Mesenchymal stem cell (in vitro differentiated cells and primary cell): Measurements from ENCODE around the gene TP53I13.

ENCODE experiments used
- DNase-seq: peaks from one replicate; pipeline ENCODE4 v3.0.0-alpha.2; 2013
- H2AFZ ChIP-seq: one replicate; pipeline ENCODE4 v1.6.1; 2013; ENCODE audit warnings: low read depth, mild to moderate bottlenecking, control low read depth, inconsistent platforms, low read length, moderate library complexity
- H2AK5ac ChIP-seq: 2 replicates; pipeline ENCODE4 v1.6.1; 2013; ENCODE audit warnings: low read length, moderate library complexity, mild to moderate bottlenecking, inconsistent platforms; ENCODE audit not compliant: severe bottlenecking
- H2BK120ac ChIP-seq: one replicate; pipeline ENCODE4 v1.6.1; 2013; ENCODE audit warnings: low read depth, mild to moderate bottlenecking, inconsistent platforms, low read length, moderate library complexity
- H2BK12ac ChIP-seq, 2 experiments: one replicate each; pipeline ENCODE4 v1.6.1; 2013; ENCODE audit warnings: inconsistent platforms in 2 of 2, low read length in 2 of 2, mild to moderate bottlenecking in 2 of 2, moderate library complexity in 2 of 2, control low read depth in 1 of 2
- H2BK15ac ChIP-seq: one replicate; pipeline ENCODE4 v1.6.1; 2013; ENCODE audit warnings: mild to moderate bottlenecking, low read depth, inconsistent platforms; ENCODE audit not compliant: poor library complexity, severe bottlenecking
- H2BK5ac ChIP-seq: 2 replicates; pipeline ENCODE4 v1.6.1; 2013; ENCODE audit warnings: low read depth, mild to moderate bottlenecking, low read length, control low read depth, inconsistent platforms; ENCODE audit not compliant: poor library complexity, severe bottlenecking
- H3K14ac ChIP-seq, 2 experiments: one replicate each; pipeline ENCODE4 v1.6.1; 2013; ENCODE audit warnings: inconsistent platforms in 2 of 2, low read length in 2 of 2, control low read depth in 1 of 2, mild to moderate bottlenecking in 1 of 2, moderate library complexity in 1 of 2
- H3K18ac ChIP-seq, 2 experiments: one replicate each; pipeline ENCODE4 v1.6.1; 2013; ENCODE audit warnings: inconsistent platforms in 2 of 2, low read length in 2 of 2, control low read depth in 1 of 2, low read depth in 1 of 2, mild to moderate bottlenecking in 1 of 2
- H3K23ac ChIP-seq, 2 experiments: one replicate each; pipeline ENCODE4 v1.6.1; 2013; ENCODE audit warnings: inconsistent platforms in 2 of 2, low read length in 2 of 2, mild to moderate bottlenecking in 2 of 2, moderate library complexity in 2 of 2, control low read depth in 1 of 2
- H3K27ac ChIP-seq: 2 replicates; pipeline ENCODE4 v1.5.1; 2013; ENCODE audit warnings: mild to moderate bottlenecking, moderate library complexity, low read length, control low read depth, inconsistent platforms; ENCODE audit not compliant: poor library complexity, severe bottlenecking
- H3K27me3 ChIP-seq, 2 experiments: 2 replicates each; pipeline versions ENCODE4 v1.6.1 to v1.7.0; 2013; ENCODE audit warnings: low read length in 2 of 2, mild to moderate bottlenecking in 2 of 2, moderate library complexity in 2 of 2, control low read depth in 1 of 2, inconsistent platforms in 1 of 2; ENCODE audit not compliant: control insufficient read depth in 1 of 2, insufficient read depth in 1 of 2
- H3K36me3 ChIP-seq, 2 experiments: 2 replicates each; pipeline versions ENCODE4 v1.6.1 to v1.7.0; 2013; ENCODE audit warnings: low read length in 2 of 2, control low read depth in 1 of 2, inconsistent platforms in 1 of 2, low read depth in 1 of 2, mild to moderate bottlenecking in 1 of 2; ENCODE audit not compliant: insufficient read depth in 2 of 2, control insufficient read depth in 1 of 2
- H3K4ac ChIP-seq, 2 experiments: one replicate each; pipeline ENCODE4 v1.6.1; 2013; ENCODE audit warnings: inconsistent platforms in 2 of 2, low read length in 2 of 2, mild to moderate bottlenecking in 2 of 2, moderate library complexity in 2 of 2, control low read depth in 1 of 2, low read depth in 1 of 2
- H3K4me1 ChIP-seq: 2 replicates; pipeline ENCODE4 v1.6.1; 2013; ENCODE audit warnings: low read depth, low read length, control low read depth; ENCODE audit not compliant: control insufficient read depth, insufficient read depth
- H3K4me2 ChIP-seq: 2 replicates; pipeline ENCODE4 v1.6.1; 2013; ENCODE audit warnings: low read length, mild to moderate bottlenecking, inconsistent platforms; ENCODE audit not compliant: poor library complexity, severe bottlenecking
- H3K4me3 ChIP-seq, 2 experiments: 2 replicates each; pipeline versions ENCODE4 v1.5.1 to v1.7.0; 2013; ENCODE audit warnings: low read length in 2 of 2, mild to moderate bottlenecking in 2 of 2, control low read depth in 1 of 2, low read depth in 1 of 2; ENCODE audit not compliant: insufficient read depth in 1 of 2
- H3K79me1 ChIP-seq: replicated peaks from 2 replicates; pipeline ENCODE4 v1.6.1; 2013; ENCODE audit warnings: mild to moderate bottlenecking, control low read depth, low read length, inconsistent platforms; ENCODE audit not compliant: poor library complexity, severe bottlenecking
- H3K9ac ChIP-seq: 2 replicates; pipeline ENCODE4 v1.7.0; 2013; ENCODE audit warnings: mild to moderate bottlenecking, low read length, moderate library complexity
- H3K9me3 ChIP-seq: 2 replicates; pipeline ENCODE4 v1.7.0; 2013; ENCODE audit warnings: mild to moderate bottlenecking, low read length; ENCODE audit not compliant: control insufficient read depth
- H4K8ac ChIP-seq: one replicate; pipeline ENCODE4 v1.6.1; 2013; ENCODE audit warnings: inconsistent platforms, mild to moderate bottlenecking, low read length, moderate library complexity
- H4K91ac ChIP-seq: one replicate; pipeline ENCODE4 v1.6.1; 2013; ENCODE audit warnings: mild to moderate bottlenecking, low read length, inconsistent platforms
- WGBS: methylation state at CpG from one replicate; pipeline ENCODE4 v1.1.7; 2013; ENCODE audit warnings: mixed read lengths; 5-methylcytosine and 5-hydroxymethylcytosine counted together

TP53I13 gene

DNA sequence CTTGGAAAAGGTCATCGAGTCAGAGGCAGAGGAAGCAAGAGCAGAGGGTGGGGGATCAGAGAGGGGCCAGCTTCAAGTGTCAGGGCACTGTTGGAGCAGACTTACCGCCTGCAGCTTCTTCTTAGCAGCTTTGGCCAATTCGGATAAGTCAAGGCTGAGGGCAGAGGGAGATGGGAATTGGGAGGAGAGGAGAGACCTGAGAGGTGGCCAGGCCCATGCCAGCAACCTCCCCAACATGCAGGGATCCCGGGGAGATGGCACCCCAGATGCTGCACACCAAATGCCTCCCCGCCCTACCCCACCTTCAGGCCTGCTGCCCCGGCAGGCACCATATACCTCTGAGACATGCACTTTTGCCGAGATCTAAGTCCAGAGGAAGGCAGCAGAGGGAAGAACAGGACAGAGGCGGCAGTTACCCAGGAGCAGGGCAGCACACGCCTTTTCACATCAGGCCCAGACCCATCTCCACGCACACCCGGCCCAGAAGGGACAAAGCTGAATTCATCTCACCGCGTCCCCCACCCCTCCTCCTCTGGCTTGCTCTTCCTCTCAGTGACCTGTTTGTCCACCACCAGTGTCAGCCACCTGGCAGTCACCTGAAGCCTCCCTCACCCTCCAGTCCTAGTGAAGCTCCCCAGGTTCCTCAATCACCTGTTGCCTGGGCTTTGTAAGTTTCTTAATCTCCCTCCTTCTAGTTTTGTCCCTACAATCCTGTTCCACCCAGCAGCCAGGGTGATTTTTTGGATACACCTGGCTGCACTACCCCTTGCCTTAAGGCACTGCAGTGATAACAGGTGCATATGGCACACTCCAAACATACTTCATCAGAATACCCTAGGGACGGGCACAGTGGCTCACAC lies 10.4 kb downstream of the TP53I13 start:
- Histone ChIP-seq H3K27ac (no peak overlapping the region), H2BK15ac (no peak overlapping the region), H3K9ac (no peak overlapping the region), H3K27me3 (no peaks in the 10 kb centered on the region), H2BK120ac (no peak overlapping the region), H2AFZ (no peak overlapping the region), H2AK5ac (no peak overlapping the region), H2BK5ac (no peak overlapping the region), H3K4me2 (no peak overlapping the region), H3K4ac (no peak overlapping the region), H3K9me3 (no peaks in the 10 kb centered on the region), H3K18ac (no peak overlapping the region), H3K4me3 (no peak overlapping the region), H3K23ac (no peak overlapping the region), H3K36me3 (peaks cover 88 to 96% of the 10 kb centered on the region in 2 experiments), H3K14ac (no peak overlapping the region), H4K8ac (no peak overlapping the region), H3K79me1 (peaks cover 50% of the 10 kb centered on the region), H3K4me1 (peaks cover 12% of the 10 kb centered on the region), H2BK12ac (no peak overlapping the region), H4K91ac (no peak overlapping the region)
- WGBS = 93% methylated on average over 14 of the region's 14 CpGs
- DNase-seq = no peak

DNA sequence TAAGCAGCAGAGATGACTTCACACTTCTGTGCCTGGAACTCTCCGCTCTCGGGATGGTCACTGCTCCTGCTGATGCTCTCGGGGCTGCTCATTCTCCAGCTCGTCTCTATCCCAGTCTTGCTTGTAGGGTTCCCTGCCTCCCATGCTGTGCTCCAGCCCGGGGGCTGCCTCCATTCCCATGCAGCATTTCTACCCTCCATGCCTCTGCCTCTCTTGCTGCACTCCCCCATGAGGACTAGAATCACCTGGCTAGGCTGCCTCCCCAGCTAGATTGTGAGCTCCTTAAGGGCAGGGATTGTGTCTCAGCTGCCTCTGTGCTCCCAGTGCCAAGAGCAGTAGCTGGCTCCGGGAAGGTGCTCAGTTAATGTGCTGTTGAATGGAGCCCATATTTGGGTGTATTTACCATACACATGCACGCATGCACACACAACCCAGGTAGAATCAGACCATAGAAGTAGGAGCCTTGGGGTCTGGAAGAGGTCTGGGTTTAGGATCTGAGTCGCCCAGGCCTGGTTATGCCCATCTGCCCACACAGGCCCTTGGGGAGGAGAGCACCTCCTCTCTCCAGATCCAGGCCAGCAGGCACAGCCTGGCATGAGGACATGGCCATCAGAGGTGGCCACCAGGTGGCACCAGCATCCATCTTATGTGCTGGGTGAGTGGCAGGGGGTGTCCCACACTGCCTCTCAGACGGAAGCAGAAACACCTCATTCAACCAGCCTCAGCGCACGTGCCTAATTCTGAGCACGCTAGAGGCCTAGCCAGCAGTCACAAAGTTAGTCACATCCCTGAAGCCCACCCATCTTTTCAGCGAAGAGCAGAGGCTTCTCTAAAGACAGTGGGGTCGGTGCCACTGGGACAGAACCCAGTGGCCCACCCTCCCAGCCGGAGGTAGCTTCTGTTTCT lies 11.6 kb downstream of the TP53I13 start:
- no peaks in the 10 kb centered on the region for H3K9me3 ChIP-seq
- H3K4me1 ChIP-seq = peaks cover 20% of the 10 kb centered on the region
- DNase-seq = peak; percentile 79
- no peak overlapping the region for H3K18ac ChIP-seq
- H2BK15ac ChIP-seq = no peak overlapping the region
- no peak overlapping the region for H3K23ac ChIP-seq
- no peak overlapping the region for H3K4me2 ChIP-seq
- no peak overlapping the region for H2BK12ac ChIP-seq
- H2BK5ac ChIP-seq = no peak overlapping the region
- H2AK5ac ChIP-seq = no peak overlapping the region
- H2BK120ac ChIP-seq = no peak overlapping the region
- H4K8ac ChIP-seq = no peak overlapping the region
- no peak overlapping the region for H2AFZ ChIP-seq
- no peak overlapping the region for H3K27ac ChIP-seq
- H3K27me3 ChIP-seq = no peaks in the 10 kb centered on the region
- H3K4me3 ChIP-seq = no peak overlapping the region
- H3K14ac ChIP-seq = no peak overlapping the region
- peak overlapping the region; percentile 2 for H4K91ac ChIP-seq
- 78% methylated on average over 14 of the region's 15 CpGs for WGBS
- no peak overlapping the region for H3K9ac ChIP-seq
- peaks cover 46% of the 10 kb centered on the region for H3K79me1 ChIP-seq
- H3K36me3 ChIP-seq = peaks cover 76 to 84% of the 10 kb centered on the region in 2 experiments
- H3K4ac ChIP-seq = peak overlapping the region in 1 of 2 experiments; percentile 9

DNA sequence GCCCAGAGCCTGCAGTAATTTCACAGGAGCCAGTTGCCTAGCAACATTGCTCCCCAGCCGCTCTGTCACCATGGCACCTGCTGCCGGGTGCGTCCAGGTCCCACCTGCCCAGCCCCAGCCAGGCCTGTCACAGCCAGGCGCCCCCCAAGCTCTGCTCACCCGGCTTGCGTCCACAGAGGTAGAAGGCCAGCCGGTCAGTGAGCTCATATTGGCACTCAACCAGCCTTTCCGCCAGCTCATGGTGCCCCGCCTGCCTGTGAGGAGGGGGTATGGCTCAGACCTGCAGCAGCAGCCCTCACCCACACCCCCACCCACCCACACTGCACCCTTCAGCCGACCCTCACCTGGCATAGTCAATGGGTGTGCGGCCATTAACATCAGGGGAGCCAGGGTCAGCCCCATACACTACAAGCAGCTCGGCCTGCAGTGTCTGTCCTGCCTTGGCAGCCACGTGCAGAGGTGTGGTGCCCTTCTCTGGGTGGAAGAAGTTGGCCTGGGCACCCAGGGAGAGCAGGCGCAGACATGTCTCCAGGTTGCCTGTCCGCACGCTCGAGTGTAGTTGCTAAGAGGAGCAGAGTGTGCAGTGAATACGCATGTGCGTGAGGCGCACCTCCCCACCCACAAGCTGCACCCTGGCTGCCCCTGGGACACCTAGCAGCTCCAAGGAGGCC lies 13.2 kb downstream of the TP53I13 start:
- Histone ChIP-seq H3K4ac (no peak overlapping the region), H2BK5ac (no peak overlapping the region), H3K23ac (no peak overlapping the region), H3K79me1 (peaks cover 46% of the 10 kb centered on the region), H3K4me1 (peaks cover 31% of the 10 kb centered on the region), H3K14ac (no peak overlapping the region), H4K91ac (no peak overlapping the region), H3K9me3 (no peaks in the 10 kb centered on the region), H2BK15ac (no peak overlapping the region), H3K9ac (no peak overlapping the region), H3K4me2 (no peak overlapping the region), H3K18ac (no peak overlapping the region), H2BK12ac (no peak overlapping the region), H3K4me3 (no peak overlapping the region), H2AFZ (no peak overlapping the region), H3K27me3 (no peaks in the 10 kb centered on the region), H4K8ac (no peak overlapping the region), H3K36me3 (peaks cover 60 to 68% of the 10 kb centered on the region in 2 experiments), H3K27ac (no peak overlapping the region), H2BK120ac (no peak overlapping the region), H2AK5ac (no peak overlapping the region)
- 95% methylated on average over 20 of the region's 20 CpGs for WGBS
- DNase-seq = no peak
